Calu3 (cell line): ENCODE measurements around the gene NCKAP5. TPM values are rescaled to one million over a fixed set of nuclear protein-coding genes. Genes with fewer than 3 reads are reported as not detected.

Source experiments
- BruUV-seq: library from RNA; stranded (reverse); fragments of 400-500 nt; replicated peaks from 2 replicates; lab custom pipeline; 2021; lab: Mats Ljungman, UMichigan
- CTCF ChIA-PET: fragments of 300-600 bp; sonication (Branson Sonifier 250); formaldehyde crosslinking; loops from one replicate; lab custom pipeline; 2022; ENCODE audit warnings: antibody characterized with exemption; lab: Charles Lee
- DNase-seq: peaks from one replicate; pipeline ENCODE4 v3.0.0; 2022
- H3K27ac Mint-ChIP-seq: one replicate; pipeline ENCODE4 v1.8.0; 2022; ENCODE audit warnings: mixed read lengths; ENCODE audit not compliant: unreplicated experiment
- H3K27me3 Mint-ChIP-seq: one replicate; pipeline ENCODE4 v1.8.0; 2022; ENCODE audit warnings: mixed read lengths; ENCODE audit not compliant: unreplicated experiment
- H3K36me3 Mint-ChIP-seq: one replicate; pipeline ENCODE4 v1.8.0; 2022; ENCODE audit warnings: mild to moderate bottlenecking, moderate library complexity, mixed read lengths; ENCODE audit not compliant: insufficient read depth, unreplicated experiment
- H3K4me1 Mint-ChIP-seq: one replicate; pipeline ENCODE4 v1.8.0; 2022; ENCODE audit warnings: mild to moderate bottlenecking, low read depth, mixed read lengths; ENCODE audit not compliant: unreplicated experiment
- H3K4me3 Mint-ChIP-seq: one replicate; pipeline ENCODE4 v1.8.0; 2022; ENCODE audit warnings: mild to moderate bottlenecking, low read depth, moderate library complexity, mixed read lengths; ENCODE audit not compliant: unreplicated experiment
- H3K9me3 Mint-ChIP-seq: one replicate; pipeline ENCODE4 v1.8.0; 2022; ENCODE audit warnings: low read depth, mixed read lengths; ENCODE audit not compliant: unreplicated experiment
- intact Hi-C: fragments of 100-400 bp; cut with micrococcal nuclease; formaldehyde crosslinking; loops from one replicate; pipeline ENCODE4 v1.10.0; 2022; ENCODE audit not compliant: unreplicated experiment
- total RNA-seq: library from RNA; stranded (reverse); gene quantifications from 2 replicates; pipeline ENCODE4 v1.2.3, GENCODE V29; 2022
- TF ChIP-seq, protein P1 (sequence below): fragments of 200-600 bp; IDR thresholded peaks from one replicate; pipeline ENCODE4 v1.8.0; 2022; ENCODE audit warnings: antibody characterized with exemption; ENCODE audit not compliant: unreplicated experiment

The NCKAP5 gene
- total RNA-seq, 1 experiment from 2014 or later, result 2.2 TPM

DNA sequence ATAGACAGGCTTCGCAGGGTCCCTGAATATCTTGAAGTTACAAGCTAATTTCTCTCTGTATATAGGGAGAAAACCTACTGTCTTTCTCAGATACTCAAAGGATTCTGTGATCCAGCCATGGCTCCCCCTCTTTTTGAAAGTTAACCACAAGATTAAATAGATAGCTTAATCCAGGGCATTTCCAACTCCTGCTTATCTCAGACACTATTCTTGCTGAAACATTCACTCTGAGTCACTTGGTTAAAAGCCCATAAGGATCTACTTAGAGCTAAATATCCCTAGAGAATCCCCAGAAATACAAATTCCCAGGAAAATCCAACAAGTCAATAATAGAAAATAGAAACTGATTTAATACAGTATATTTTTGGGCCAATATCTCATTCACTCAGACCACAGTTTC lies 719.1 kb downstream of the NCKAP5 start:
- no peaks in the 10 kb centered on the region for H3K36me3 Mint-ChIP-seq
- no peak overlapping the region for H3K4me3 Mint-ChIP-seq
- H3K27ac Mint-ChIP-seq, result no peak overlapping the region
- DNase-seq, result no peak
- no peaks in the 10 kb centered on the region for H3K4me1 Mint-ChIP-seq
- no peaks in the 10 kb centered on the region for H3K9me3 Mint-ChIP-seq
- TF ChIP-seq, protein P1, sequence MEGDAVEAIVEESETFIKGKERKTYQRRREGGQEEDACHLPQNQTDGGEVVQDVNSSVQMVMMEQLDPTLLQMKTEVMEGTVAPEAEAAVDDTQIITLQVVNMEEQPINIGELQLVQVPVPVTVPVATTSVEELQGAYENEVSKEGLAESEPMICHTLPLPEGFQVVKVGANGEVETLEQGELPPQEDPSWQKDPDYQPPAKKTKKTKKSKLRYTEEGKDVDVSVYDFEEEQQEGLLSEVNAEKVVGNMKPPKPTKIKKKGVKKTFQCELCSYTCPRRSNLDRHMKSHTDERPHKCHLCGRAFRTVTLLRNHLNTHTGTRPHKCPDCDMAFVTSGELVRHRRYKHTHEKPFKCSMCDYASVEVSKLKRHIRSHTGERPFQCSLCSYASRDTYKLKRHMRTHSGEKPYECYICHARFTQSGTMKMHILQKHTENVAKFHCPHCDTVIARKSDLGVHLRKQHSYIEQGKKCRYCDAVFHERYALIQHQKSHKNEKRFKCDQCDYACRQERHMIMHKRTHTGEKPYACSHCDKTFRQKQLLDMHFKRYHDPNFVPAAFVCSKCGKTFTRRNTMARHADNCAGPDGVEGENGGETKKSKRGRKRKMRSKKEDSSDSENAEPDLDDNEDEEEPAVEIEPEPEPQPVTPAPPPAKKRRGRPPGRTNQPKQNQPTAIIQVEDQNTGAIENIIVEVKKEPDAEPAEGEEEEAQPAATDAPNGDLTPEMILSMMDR, result no peak
- no TSS peak for BruUV-seq
- CTCF ChIA-PET, result no interaction called here
- intact Hi-C loops, result no loop called here
- H3K27me3 Mint-ChIP-seq, result no peaks in the 10 kb centered on the region

DNA sequence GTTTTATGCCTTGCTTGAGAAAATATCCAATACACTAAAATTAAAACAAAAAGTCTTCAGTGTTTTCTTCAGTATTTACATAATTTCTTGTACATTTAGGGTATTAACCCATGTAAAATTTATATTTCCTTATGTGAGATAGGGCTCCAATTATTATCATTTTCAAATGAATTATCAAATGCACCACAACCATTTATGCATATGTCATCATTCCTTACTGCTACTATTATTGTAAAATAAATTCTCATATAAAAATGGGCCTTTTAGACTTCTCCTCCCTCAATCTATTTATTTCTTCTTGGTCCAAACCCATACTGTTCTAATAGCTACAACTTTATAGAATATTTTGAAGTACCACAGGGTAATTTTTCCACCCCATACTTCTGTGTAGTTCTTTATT lies 722.9 kb downstream of the NCKAP5 start:
- DNase-seq, result no peak
- no peak overlapping the region for H3K4me3 Mint-ChIP-seq
- intact Hi-C loops, result no loop called here
- H3K27me3 Mint-ChIP-seq, result no peaks in the 10 kb centered on the region
- H3K4me1 Mint-ChIP-seq, result no peaks in the 10 kb centered on the region
- CTCF ChIA-PET, result no interaction called here
- no TSS peak for BruUV-seq
- no peaks in the 10 kb centered on the region for H3K9me3 Mint-ChIP-seq
- TF ChIP-seq, protein P1, result no peak
- H3K27ac Mint-ChIP-seq, result no peak overlapping the region
- no peaks in the 10 kb centered on the region for H3K36me3 Mint-ChIP-seq

DNA sequence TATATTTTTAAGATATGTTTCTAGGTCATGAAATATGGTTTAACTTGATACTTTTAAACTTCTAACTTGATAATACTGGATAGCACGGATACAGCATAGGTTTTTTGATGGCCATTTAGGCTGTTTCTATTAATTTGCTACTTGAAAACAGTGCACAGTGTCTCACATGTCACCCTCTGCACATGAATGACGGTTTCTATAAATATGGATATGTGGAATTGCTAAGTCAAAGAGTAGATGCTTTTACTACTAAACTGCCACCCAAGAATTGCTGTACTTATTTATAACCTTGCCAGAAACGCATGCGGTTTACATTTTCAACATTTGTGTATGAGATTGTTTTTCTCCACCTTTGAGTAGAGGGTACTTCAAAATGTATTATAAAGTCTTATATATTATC lies 723.7 kb downstream of the NCKAP5 start:
- TF ChIP-seq, protein P1, result no peak
- BruUV-seq, result no TSS peak
- Mint-ChIP-seq H3K9me3 (no peaks in the 10 kb centered on the region), H3K27ac (no peak overlapping the region), H3K27me3 (no peaks in the 10 kb centered on the region), H3K4me1 (no peaks in the 10 kb centered on the region), H3K36me3 (no peaks in the 10 kb centered on the region), H3K4me3 (no peak overlapping the region)
- CTCF ChIA-PET, result no interaction called here
- intact Hi-C loops, result no loop called here
- DNase-seq, result no peak

DNA sequence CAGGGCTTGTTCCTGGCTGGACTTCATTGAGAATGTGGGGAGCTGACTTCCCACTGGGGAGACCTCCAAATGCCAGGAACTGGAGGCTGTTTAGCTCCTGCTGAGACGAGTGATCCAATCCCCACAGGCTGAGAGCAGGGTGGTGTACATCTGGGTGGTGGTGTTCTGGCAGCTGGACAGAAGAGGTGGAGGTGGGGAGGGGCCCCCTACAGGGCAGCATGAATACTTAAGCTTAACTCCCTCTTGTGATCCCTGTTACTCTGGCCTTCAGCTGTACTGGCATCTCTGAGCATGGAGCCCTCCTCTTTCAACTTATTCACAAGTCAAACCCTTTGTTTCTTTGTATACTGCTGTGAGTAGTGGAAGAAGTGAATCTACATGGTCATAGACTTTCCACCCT lies 730.5 kb downstream of the NCKAP5 start:
- CTCF ChIA-PET, result no interaction called here
- no TSS peak for BruUV-seq
- no peak for DNase-seq
- H3K27me3 Mint-ChIP-seq, result no peaks in the 10 kb centered on the region
- TF ChIP-seq, protein P1, result no peak
- no peak overlapping the region for H3K27ac Mint-ChIP-seq
- H3K4me3 Mint-ChIP-seq, result no peak overlapping the region
- intact Hi-C loops, result no loop called here
- no peaks in the 10 kb centered on the region for H3K9me3 Mint-ChIP-seq
- H3K4me1 Mint-ChIP-seq, result no peaks in the 10 kb centered on the region
- H3K36me3 Mint-ChIP-seq, result no peaks in the 10 kb centered on the region
